ENCODE results near the gene UAP1L1. TPM values are rescaled to one million over a fixed set of nuclear protein-coding genes. Genes with fewer than 3 reads are reported as not detected.

The UAP1L1 gene
- total and polyA plus RNA-seq, 4 donors, result 3.5 to 8.1 (median 5.3) TPM

- no peaks in the 10 kb centered on the region for H3K27me3 ChIP-seq (ENCODE audit: control insufficient read depth, insufficient read depth, low read length)
- H3K4me3 ChIP-seq (ENCODE audit: low read depth, low read length), result no peak overlapping the region
- H3K4me1 ChIP-seq (ENCODE audit: control insufficient read depth, insufficient read depth, low read length), result no peaks in the 10 kb centered on the region
- 79% methylated on average over 29 of the region's 30 CpGs for WGBS (ENCODE audit: insufficient coverage)
- H3K9me3 ChIP-seq (ENCODE audit: control insufficient read depth, insufficient read depth, low read length), result no peaks in the 10 kb centered on the region
- no peak overlapping the region for H3K27ac ChIP-seq (ENCODE audit: low read depth, low read length)
- no peak for DNase-seq (ENCODE audit: low read depth in 4 of 6, low spot score in 6 of 6)
- peaks cover 78% of the 10 kb centered on the region for H3K36me3 ChIP-seq (ENCODE audit: control insufficient read depth, insufficient read depth, low read length)
Observed at GRCh38 chr9:137095664-137096517, 18.6 kb downstream of the UAP1L1 start.

DNA sequence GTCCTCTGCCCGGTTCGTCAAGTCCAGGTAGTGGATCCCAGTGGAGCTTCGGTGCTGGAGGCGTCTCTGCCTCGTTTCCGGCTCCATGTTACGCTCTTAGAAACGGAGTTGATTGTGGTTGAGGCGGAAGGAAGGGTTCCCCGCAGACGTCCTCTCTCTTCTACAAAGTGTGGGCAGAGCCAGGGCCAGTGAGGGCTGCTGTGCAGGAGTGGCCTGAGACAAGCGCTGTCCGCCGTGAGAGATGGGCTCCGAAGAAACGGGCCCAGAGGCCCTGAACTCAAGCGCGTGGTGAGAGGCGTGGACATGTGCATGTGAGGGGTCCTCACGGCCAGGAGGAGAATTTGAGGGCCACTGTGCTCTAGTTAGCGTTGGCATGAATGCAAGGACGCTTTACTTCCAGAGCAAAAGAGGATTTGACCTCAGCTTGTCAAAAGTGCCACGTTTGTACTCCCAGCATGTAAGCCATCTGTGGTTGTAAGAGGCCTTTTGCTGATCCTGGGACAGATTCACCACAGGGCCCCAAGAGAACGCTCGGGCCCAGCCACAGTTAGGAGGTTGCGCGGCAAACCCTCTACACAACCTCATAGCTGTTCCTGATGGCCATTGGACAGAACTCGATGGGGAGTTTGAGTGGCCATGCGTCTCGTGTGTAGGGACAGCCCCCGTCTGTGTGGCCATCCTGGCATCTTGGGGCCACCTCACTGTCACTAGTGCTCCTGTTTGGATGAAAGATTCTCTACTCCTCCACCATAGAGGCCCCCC lies 19.6 kb downstream of the UAP1L1 start:
- 97% methylated on average over 31 of the region's 31 CpGs for WGBS (ENCODE audit: insufficient coverage)

GRCh38 chr9:137097761-137098462 lies 20.6 kb downstream of the UAP1L1 start:
- Histone ChIP-seq H3K27me3 (ENCODE audit: control insufficient read depth, insufficient read depth, low read length) (no peaks in the 10 kb centered on the region), H3K9me3 (ENCODE audit: control insufficient read depth, insufficient read depth, low read length) (no peaks in the 10 kb centered on the region), H3K27ac (ENCODE audit: low read depth, low read length) (no peak overlapping the region), H3K4me3 (ENCODE audit: low read depth, low read length) (no peak overlapping the region), H3K36me3 (ENCODE audit: control insufficient read depth, insufficient read depth, low read length) (peaks cover 86% of the 10 kb centered on the region), H3K4me1 (ENCODE audit: control insufficient read depth, insufficient read depth, low read length) (no peaks in the 10 kb centered on the region)
- 95% methylated on average over 17 of the region's 20 CpGs for WGBS (ENCODE audit: insufficient coverage)
- no peak for DNase-seq (ENCODE audit: low read depth in 4 of 6, low spot score in 6 of 6)

More for the DNA sequence above, 19.6 kb downstream of the UAP1L1 start:
- Histone ChIP-seq H3K36me3 (ENCODE audit: control insufficient read depth, insufficient read depth, low read length) (peaks cover 79% of the 10 kb centered on the region), H3K9me3 (ENCODE audit: control insufficient read depth, insufficient read depth, low read length) (no peaks in the 10 kb centered on the region), H3K27ac (ENCODE audit: low read depth, low read length) (no peak overlapping the region), H3K4me1 (ENCODE audit: control insufficient read depth, insufficient read depth, low read length) (no peaks in the 10 kb centered on the region), H3K4me3 (ENCODE audit: low read depth, low read length) (no peak overlapping the region), H3K27me3 (ENCODE audit: control insufficient read depth, insufficient read depth, low read length) (no peaks in the 10 kb centered on the region)
- DNase-seq (ENCODE audit: low read depth in 4 of 6, low spot score in 6 of 6), result no peak

DNA sequence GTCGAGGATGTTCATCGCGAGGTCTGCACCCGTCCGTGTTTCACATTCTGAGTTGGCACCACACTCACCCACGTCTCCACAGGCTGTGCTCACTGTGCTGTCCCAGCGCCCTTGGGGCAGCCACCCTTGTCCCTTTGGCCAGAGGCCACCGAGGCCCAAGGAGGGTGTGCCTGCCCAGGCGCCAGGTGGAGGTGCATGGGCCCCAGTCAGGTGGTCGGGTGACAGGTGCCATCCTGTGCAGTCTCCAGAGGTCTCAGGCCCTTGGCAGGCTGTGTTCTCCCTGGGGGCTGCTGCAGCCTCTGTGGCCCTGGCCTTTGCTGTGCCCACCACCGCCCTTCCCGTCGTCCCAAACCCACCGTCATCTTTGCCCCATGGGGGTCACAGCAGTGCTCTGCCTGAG lies 21.9 kb downstream of the UAP1L1 start:
- no peaks in the 10 kb centered on the region for H3K27me3 ChIP-seq (ENCODE audit: control insufficient read depth, insufficient read depth, low read length)
- H3K4me3 ChIP-seq (ENCODE audit: low read depth, low read length), result no peak overlapping the region
- peaks cover 91% of the 10 kb centered on the region for H3K36me3 ChIP-seq (ENCODE audit: control insufficient read depth, insufficient read depth, low read length)
- 96% methylated on average over 14 of the region's 14 CpGs for WGBS (ENCODE audit: insufficient coverage)
- H3K27ac ChIP-seq (ENCODE audit: low read depth, low read length), result no peak overlapping the region
- H3K9me3 ChIP-seq (ENCODE audit: control insufficient read depth, insufficient read depth, low read length), result no peaks in the 10 kb centered on the region
- no peaks in the 10 kb centered on the region for H3K4me1 ChIP-seq (ENCODE audit: control insufficient read depth, insufficient read depth, low read length)
- no peak for DNase-seq (ENCODE audit: low read depth in 4 of 6, low spot score in 6 of 6)

GRCh38 chr9:137103206-137103999 lies 26.1 kb downstream of the UAP1L1 start:
- Histone ChIP-seq H3K9me3 (ENCODE audit: control insufficient read depth, insufficient read depth, low read length) (no peaks in the 10 kb centered on the region), H3K4me1 (ENCODE audit: control insufficient read depth, insufficient read depth, low read length) (no peaks in the 10 kb centered on the region), H3K27me3 (ENCODE audit: control insufficient read depth, insufficient read depth, low read length) (no peaks in the 10 kb centered on the region), H3K27ac (ENCODE audit: low read depth, low read length) (no peak overlapping the region), H3K36me3 (ENCODE audit: control insufficient read depth, insufficient read depth, low read length) (peaks cover 100% of the 10 kb centered on the region), H3K4me3 (ENCODE audit: low read depth, low read length) (no peak overlapping the region)
- DNase-seq (ENCODE audit: low read depth in 4 of 6, low spot score in 6 of 6), result no peak
- WGBS (ENCODE audit: insufficient coverage), result 96% methylated on average over 37 of the region's 37 CpGs

- H3K36me3 ChIP-seq (ENCODE audit: control insufficient read depth, insufficient read depth, low read length), result peaks cover 100% of the 10 kb centered on the region
- DNase-seq (ENCODE audit: low read depth in 4 of 6, low spot score in 6 of 6), result no peak
- H3K27me3 ChIP-seq (ENCODE audit: control insufficient read depth, insufficient read depth, low read length), result no peaks in the 10 kb centered on the region
- no peak overlapping the region for H3K27ac ChIP-seq (ENCODE audit: low read depth, low read length)
- 98% methylated on average over 20 of the region's 31 CpGs for WGBS (ENCODE audit: insufficient coverage)
- no peaks in the 10 kb centered on the region for H3K4me1 ChIP-seq (ENCODE audit: control insufficient read depth, insufficient read depth, low read length)
- no peak overlapping the region for H3K4me3 ChIP-seq (ENCODE audit: low read depth, low read length)
- H3K9me3 ChIP-seq (ENCODE audit: control insufficient read depth, insufficient read depth, low read length), result no peaks in the 10 kb centered on the region
Observed at GRCh38 chr9:137105814-137106661, 28.7 kb downstream of the UAP1L1 start.

- WGBS (ENCODE audit: insufficient coverage), result 98% methylated on average over 27 of the region's 27 CpGs
- H3K27ac ChIP-seq (ENCODE audit: low read depth, low read length), result no peak overlapping the region
- H3K4me3 ChIP-seq (ENCODE audit: low read depth, low read length), result no peak overlapping the region
- DNase-seq (ENCODE audit: low read depth in 4 of 6, low spot score in 6 of 6), result no peak
- H3K36me3 ChIP-seq (ENCODE audit: control insufficient read depth, insufficient read depth, low read length), result peaks cover 100% of the 10 kb centered on the region
- H3K4me1 ChIP-seq (ENCODE audit: control insufficient read depth, insufficient read depth, low read length), result no peaks in the 10 kb centered on the region
- H3K9me3 ChIP-seq (ENCODE audit: control insufficient read depth, insufficient read depth, low read length), result no peaks in the 10 kb centered on the region
- H3K27me3 ChIP-seq (ENCODE audit: control insufficient read depth, insufficient read depth, low read length), result no peaks in the 10 kb centered on the region
Observed at GRCh38 chr9:137106662-137107250, 29.4 kb downstream of the UAP1L1 start.

- no peak overlapping the region for H3K4me3 ChIP-seq (ENCODE audit: low read depth, low read length)
- 95% methylated on average over 27 of the region's 27 CpGs for WGBS (ENCODE audit: insufficient coverage)
- H3K27ac ChIP-seq (ENCODE audit: low read depth, low read length), result no peak overlapping the region
Observed at GRCh38 chr9:137107312-137107921, 30.1 kb downstream of the UAP1L1 start.

More at GRCh38 chr9:137107312-137107921, 30.1 kb downstream of the UAP1L1 start:
- Histone ChIP-seq H3K27me3 (ENCODE audit: control insufficient read depth, insufficient read depth, low read length) (no peaks in the 10 kb centered on the region), H3K9me3 (ENCODE audit: control insufficient read depth, insufficient read depth, low read length) (no peaks in the 10 kb centered on the region), H3K4me1 (ENCODE audit: control insufficient read depth, insufficient read depth, low read length) (no peaks in the 10 kb centered on the region), H3K36me3 (ENCODE audit: control insufficient read depth, insufficient read depth, low read length) (peaks cover 100% of the 10 kb centered on the region)
- DNase-seq (ENCODE audit: low read depth in 4 of 6, low spot score in 6 of 6), result no peak

All from spinal cord (tissue), 10 donors.